Measurements from ENCODE around the gene SYNDIG1. TPM values are rescaled to one million over a fixed set of nuclear protein-coding genes. Genes with fewer than 3 reads are reported as not detected.

The SYNDIG1 gene
- total and polyA plus RNA-seq, 2 experiments from 2014 or later: 1.7 to 2.4 TPM

DNA sequence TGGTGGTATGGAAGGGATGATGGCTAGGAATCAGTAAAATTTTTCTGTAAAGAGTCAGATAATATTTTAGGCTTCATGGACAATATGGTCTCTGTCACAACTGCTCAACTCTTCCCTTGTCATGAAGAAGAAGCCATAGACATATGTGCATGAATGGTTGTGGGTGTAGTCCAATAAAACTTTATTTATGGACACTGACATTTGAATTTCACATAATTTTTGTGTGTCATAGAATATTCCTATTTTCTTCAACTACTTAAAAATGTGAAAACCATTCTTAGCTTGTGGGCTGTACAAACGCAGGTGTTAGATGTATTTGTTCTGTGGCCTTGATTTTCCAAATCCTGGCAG, 59.9 kb downstream of the SYNDIG1 start:
- Histone ChIP-seq H3K27ac (no peak overlapping the region), H3K27me3 (no peaks in the 10 kb centered on the region), H3K4me1 (ENCODE audit: low read depth) (no peaks in the 10 kb centered on the region), H3K9me3 (ENCODE audit: low read depth) (no peaks in the 10 kb centered on the region), H3K36me3 (no peaks in the 10 kb centered on the region), H3K4me3 (no peak overlapping the region)
- DNase-seq (ENCODE audit: low read depth in 1 of 2, low spot score in 1 of 2): no peak
- TF ChIP-seq, protein P1, sequence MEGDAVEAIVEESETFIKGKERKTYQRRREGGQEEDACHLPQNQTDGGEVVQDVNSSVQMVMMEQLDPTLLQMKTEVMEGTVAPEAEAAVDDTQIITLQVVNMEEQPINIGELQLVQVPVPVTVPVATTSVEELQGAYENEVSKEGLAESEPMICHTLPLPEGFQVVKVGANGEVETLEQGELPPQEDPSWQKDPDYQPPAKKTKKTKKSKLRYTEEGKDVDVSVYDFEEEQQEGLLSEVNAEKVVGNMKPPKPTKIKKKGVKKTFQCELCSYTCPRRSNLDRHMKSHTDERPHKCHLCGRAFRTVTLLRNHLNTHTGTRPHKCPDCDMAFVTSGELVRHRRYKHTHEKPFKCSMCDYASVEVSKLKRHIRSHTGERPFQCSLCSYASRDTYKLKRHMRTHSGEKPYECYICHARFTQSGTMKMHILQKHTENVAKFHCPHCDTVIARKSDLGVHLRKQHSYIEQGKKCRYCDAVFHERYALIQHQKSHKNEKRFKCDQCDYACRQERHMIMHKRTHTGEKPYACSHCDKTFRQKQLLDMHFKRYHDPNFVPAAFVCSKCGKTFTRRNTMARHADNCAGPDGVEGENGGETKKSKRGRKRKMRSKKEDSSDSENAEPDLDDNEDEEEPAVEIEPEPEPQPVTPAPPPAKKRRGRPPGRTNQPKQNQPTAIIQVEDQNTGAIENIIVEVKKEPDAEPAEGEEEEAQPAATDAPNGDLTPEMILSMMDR (IDR thresholded peaks at IDR 0.05; ENCODE audit: low read depth, low read length): no peak

GRCh38 chr20:24530131-24530680, 60.8 kb downstream of the SYNDIG1 start:
- H3K9me3 ChIP-seq (ENCODE audit: low read depth): no peaks in the 10 kb centered on the region
- no peak overlapping the region for H3K4me3 ChIP-seq
- no peaks in the 10 kb centered on the region for H3K27me3 ChIP-seq
- TF ChIP-seq, protein P1 (IDR thresholded peaks at IDR 0.05; ENCODE audit: low read depth, low read length): no peak
- H3K27ac ChIP-seq: no peak overlapping the region
- H3K4me1 ChIP-seq (ENCODE audit: low read depth): no peaks in the 10 kb centered on the region
- H3K36me3 ChIP-seq: no peaks in the 10 kb centered on the region
- no peak for DNase-seq (ENCODE audit: low read depth in 1 of 2, low spot score in 1 of 2)

GRCh38 chr20:24531202-24531601, 61.8 kb downstream of the SYNDIG1 start:
- TF ChIP-seq, protein P1 (IDR thresholded peaks at IDR 0.05; ENCODE audit: low read depth, low read length): no peak
- Histone ChIP-seq H3K27ac (no peak overlapping the region), H3K4me3 (no peak overlapping the region), H3K27me3 (no peaks in the 10 kb centered on the region), H3K36me3 (no peaks in the 10 kb centered on the region), H3K4me1 (ENCODE audit: low read depth) (no peaks in the 10 kb centered on the region), H3K9me3 (ENCODE audit: low read depth) (no peaks in the 10 kb centered on the region)
- DNase-seq (ENCODE audit: low read depth in 1 of 2, low spot score in 1 of 2): no peak

GRCh38 chr20:24531631-24532419, 62.4 kb downstream of the SYNDIG1 start:
- Histone ChIP-seq H3K27ac (no peak overlapping the region), H3K4me1 (ENCODE audit: low read depth) (no peaks in the 10 kb centered on the region), H3K9me3 (ENCODE audit: low read depth) (no peaks in the 10 kb centered on the region), H3K36me3 (no peaks in the 10 kb centered on the region), H3K27me3 (no peaks in the 10 kb centered on the region), H3K4me3 (no peak overlapping the region)
- TF ChIP-seq, protein P1 (IDR thresholded peaks at IDR 0.05; ENCODE audit: low read depth, low read length): no peak
- no peak for DNase-seq (ENCODE audit: low read depth in 1 of 2, low spot score in 1 of 2)

DNA sequence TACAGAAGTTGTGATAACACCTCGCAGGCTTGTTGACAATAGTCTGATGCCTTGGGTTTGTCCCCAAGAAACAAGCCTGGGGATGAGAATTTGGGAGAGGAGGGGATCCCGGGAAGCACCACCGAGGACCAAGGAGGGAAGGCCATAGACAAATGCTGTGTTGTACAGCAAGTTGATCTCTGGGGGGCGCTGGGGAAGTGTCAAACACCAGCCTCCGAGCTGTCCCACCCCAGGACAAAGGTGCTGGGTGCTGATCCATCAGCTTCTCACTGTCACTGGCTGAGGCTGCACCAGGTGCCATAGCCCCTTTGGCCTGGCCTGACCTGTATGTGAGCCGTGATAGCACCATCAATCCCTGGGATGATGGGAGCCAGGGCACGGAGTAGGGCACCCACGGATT, 64.0 kb downstream of the SYNDIG1 start:
- no peak overlapping the region for H3K4me3 ChIP-seq
- no peaks in the 10 kb centered on the region for H3K9me3 ChIP-seq (ENCODE audit: low read depth)
- TF ChIP-seq, protein P1 (IDR thresholded peaks at IDR 0.05; ENCODE audit: low read depth, low read length): no peak
- no peaks in the 10 kb centered on the region for H3K27me3 ChIP-seq
- no peak overlapping the region for H3K27ac ChIP-seq
- H3K36me3 ChIP-seq: no peaks in the 10 kb centered on the region
- no peaks in the 10 kb centered on the region for H3K4me1 ChIP-seq (ENCODE audit: low read depth)
- DNase-seq (ENCODE audit: low read depth in 1 of 2, low spot score in 1 of 2): no peak

Data from cardiac muscle cell (in vitro differentiated cells and primary cell).